ENCODE data around the gene PTPN9. TPM values are rescaled to one million over a fixed set of nuclear protein-coding genes. Genes with fewer than 3 reads are reported as not detected.

Gene PTPN9
- 14.4 and 23.9 TPM in 2 replicates for total RNA-seq (2014; rRNA removed; shearing (Covaris generic))

- in situ Hi-C loops (cut with HindIII; ENCODE audit: low sequenced_read_pairs), result no loop called here
- peak; percentile 84 for DNase-seq (ENCODE audit: low spot score)
Observed at GRCh38 chr15:75578948-75579920, at the start of gene PTPN9. Gene PTPN9 (minus strand): TSS chr15:75579315. CDS start chr15:75578776, 539 bp downstream.

GRCh38 chr15:75625542-75626347 lies 46.6 kb upstream of the PTPN9 start, which contains the start of gene SNUPN:
Gene SNUPN (minus strand): TSS chr15:75625725. CDS start chr15:75621051, 4,674 bp downstream.
- peak; percentile 94 for DNase-seq (ENCODE audit: low spot score)
- in situ Hi-C loops (cut with HindIII; ENCODE audit: low sequenced_read_pairs), result no loop called here

GRCh38 chr15:75622505-75622904 lies 43.4 kb upstream of the PTPN9 start:
- no peak for DNase-seq (ENCODE audit: low spot score)
- in situ Hi-C loops (cut with HindIII; ENCODE audit: low sequenced_read_pairs), result no loop called here

- no peak for DNase-seq (ENCODE audit: low spot score)
- in situ Hi-C loops (cut with HindIII; ENCODE audit: low sequenced_read_pairs), result no loop called here
Observed at GRCh38 chr15:75620841-75621391, 41.8 kb upstream of the PTPN9 start.

- in situ Hi-C loops (cut with HindIII; ENCODE audit: low sequenced_read_pairs), result no loop called here
- DNase-seq (ENCODE audit: low spot score), result no peak
Observed at GRCh38 chr15:75620058-75620820, 41.1 kb upstream of the PTPN9 start.

GRCh38 chr15:75616766-75617165 lies 37.7 kb upstream of the PTPN9 start:
- in situ Hi-C loops (cut with HindIII; ENCODE audit: low sequenced_read_pairs), result no loop called here
- DNase-seq (ENCODE audit: low spot score), result no peak

- no peak for DNase-seq (ENCODE audit: low spot score)
- in situ Hi-C loops (cut with HindIII; ENCODE audit: low sequenced_read_pairs), result no loop called here
Observed at GRCh38 chr15:75606711-75607699, 27.9 kb upstream of the PTPN9 start.

GRCh38 chr15:75606026-75606425 lies 26.9 kb upstream of the PTPN9 start:
- in situ Hi-C loops (cut with HindIII; ENCODE audit: low sequenced_read_pairs), result no loop called here
- DNase-seq (ENCODE audit: low spot score), result no peak

GRCh38 chr15:75599401-75599800 lies 20.3 kb upstream of the PTPN9 start:
- DNase-seq (ENCODE audit: low spot score), result no peak
- in situ Hi-C loops (cut with HindIII; ENCODE audit: low sequenced_read_pairs), result no loop called here

- in situ Hi-C loops (cut with HindIII; ENCODE audit: low sequenced_read_pairs), result no loop called here
Observed at GRCh38 chr15:75598361-75598760, 19.2 kb upstream of the PTPN9 start.

GRCh38 chr15:75597667-75598341 lies 18.7 kb upstream of the PTPN9 start:
- DNase-seq (ENCODE audit: low spot score), result no peak
- in situ Hi-C loops (cut with HindIII; ENCODE audit: low sequenced_read_pairs), result no loop called here

More at GRCh38 chr15:75598361-75598760, 19.2 kb upstream of the PTPN9 start:
- DNase-seq (ENCODE audit: low spot score), result no peak

- in situ Hi-C loops (cut with HindIII; ENCODE audit: low sequenced_read_pairs), result no loop called here
- DNase-seq (ENCODE audit: low spot score), result no peak
Observed at GRCh38 chr15:75596703-75597345, 17.7 kb upstream of the PTPN9 start.

- in situ Hi-C loops (cut with HindIII; ENCODE audit: low sequenced_read_pairs), result no loop called here
- no peak for DNase-seq (ENCODE audit: low spot score)
Observed at GRCh38 chr15:75594276-75594675, 15.2 kb upstream of the PTPN9 start.

- DNase-seq (ENCODE audit: low spot score), result no peak
- in situ Hi-C loops (cut with HindIII; ENCODE audit: low sequenced_read_pairs), result no loop called here
Observed at GRCh38 chr15:75591655-75592364, 12.7 kb upstream of the PTPN9 start.

GRCh38 chr15:75590239-75590638 lies 11.1 kb upstream of the PTPN9 start:
- in situ Hi-C loops (cut with HindIII; ENCODE audit: low sequenced_read_pairs), result no loop called here
- DNase-seq (ENCODE audit: low spot score), result no peak

- in situ Hi-C loops (cut with HindIII; ENCODE audit: low sequenced_read_pairs), result no loop called here
Observed at GRCh38 chr15:75589071-75589470, 10.0 kb upstream of the PTPN9 start.

More at GRCh38 chr15:75589071-75589470, 10.0 kb upstream of the PTPN9 start:
- DNase-seq (ENCODE audit: low spot score), result no peak
